ENCODE data around the gene LDOC1. TPM values are rescaled to one million over a fixed set of nuclear protein-coding genes. Genes with fewer than 3 reads are reported as not detected.
A peak's percentile ranks its signal among the peaks of the same experiment; 100 is the strongest.

Gene LDOC1
- polyA plus RNA-seq, 1 donor (not counting 4 experiments of a cell fraction or from before 2014, with no cell fraction given): 8.5 TPM

- Histone ChIP-seq H3K4me2 (ENCODE audit: control insufficient read depth, extremely low read depth, insufficient read depth, low read depth, low read length) (peak overlapping the region; percentile 31), H3K4me3 (ENCODE audit: control insufficient read depth in 2 of 3, extremely low read depth in 1 of 3, insufficient read depth in 2 of 3, low read depth in 1 of 3, low read length in 3 of 3) (no peak overlapping the region), H4K20me1 (ENCODE audit: control insufficient read depth, extremely low read depth, insufficient read depth, low read length) (no peaks in the 10 kb centered on the region), H3K36me3 (ENCODE audit: control insufficient read depth in 2 of 2, extremely low read depth in 1 of 2, insufficient read depth in 2 of 2, low read length in 2 of 2) (no peaks in the 10 kb centered on the region), H3K9me3 (ENCODE audit: control insufficient read depth, low read depth, low read length) (no peaks in the 10 kb centered on the region), H3K4me1 (ENCODE audit: control insufficient read depth, extremely low read depth, insufficient read depth, low read length) (peaks cover 14% of the 10 kb centered on the region), H3K79me2 (ENCODE audit: control insufficient read depth, insufficient read depth, low read length) (no peaks in the 10 kb centered on the region), H3K27ac (ENCODE audit: control insufficient read depth, insufficient read depth, low read length) (no peak overlapping the region), H3K9ac (ENCODE audit: control insufficient read depth, extremely low read depth, insufficient read depth, low read length) (no peak overlapping the region), H3K27me3 (ENCODE audit: control insufficient read depth, extremely low read depth, insufficient read depth, low read length) (no peaks in the 10 kb centered on the region), H2AFZ (ENCODE audit: control insufficient read depth, low read length) (no peak overlapping the region), H3K9me1 (ENCODE audit: control insufficient read depth, extremely low read depth, insufficient read depth, low read length) (no peaks in the 10 kb centered on the region)
- FAIRE-seq: peak; percentile 78
- dilution Hi-C loops (cut with MboI; ENCODE audit: extremely low pct_ligation_motif_present, low sequenced_read_pairs): no loop called here
- DNase-seq (ENCODE audit: low read depth, low spot score): no peak
- TF ChIP-seq EZH2 (IDR thresholded peaks at IDR 0.05; ENCODE audit: low read length): no peak
- no peak for TF ChIP-seq CTCF (optimal IDR thresholded peaks at IDR 0.05 in 1 of 3, IDR thresholded peaks at IDR 0.05 in 1 of 3, conservative IDR thresholded peaks at IDR 0.05 in 1 of 3; ENCODE audit: extremely low read depth in 1 of 3, insufficient read depth in 2 of 3, low read length in 3 of 3)
Measured at GRCh38 chrX:141220342-141221008, 43.5 kb upstream of the LDOC1 start.

GRCh38 chrX:141214196-141214595 lies 37.3 kb upstream of the LDOC1 start:
- no peak for DNase-seq (ENCODE audit: low read depth, low spot score)
- dilution Hi-C loops (cut with MboI; ENCODE audit: extremely low pct_ligation_motif_present, low sequenced_read_pairs): no loop called here
- H3K4me1 ChIP-seq (ENCODE audit: control insufficient read depth, extremely low read depth, insufficient read depth, low read length): no peaks in the 10 kb centered on the region

More at GRCh38 chrX:141214196-141214595, 37.3 kb upstream of the LDOC1 start:
- Histone ChIP-seq H3K27me3 (ENCODE audit: control insufficient read depth, extremely low read depth, insufficient read depth, low read length) (no peaks in the 10 kb centered on the region), H3K4me3 (ENCODE audit: control insufficient read depth in 2 of 3, extremely low read depth in 1 of 3, insufficient read depth in 2 of 3, low read depth in 1 of 3, low read length in 3 of 3) (no peak overlapping the region), H4K20me1 (ENCODE audit: control insufficient read depth, extremely low read depth, insufficient read depth, low read length) (no peaks in the 10 kb centered on the region), H3K79me2 (ENCODE audit: control insufficient read depth, insufficient read depth, low read length) (no peaks in the 10 kb centered on the region), H3K9me1 (ENCODE audit: control insufficient read depth, extremely low read depth, insufficient read depth, low read length) (no peaks in the 10 kb centered on the region), H3K9me3 (ENCODE audit: control insufficient read depth, low read depth, low read length) (no peaks in the 10 kb centered on the region), H2AFZ (ENCODE audit: control insufficient read depth, low read length) (no peak overlapping the region), H3K36me3 (ENCODE audit: control insufficient read depth in 2 of 2, extremely low read depth in 1 of 2, insufficient read depth in 2 of 2, low read length in 2 of 2) (no peaks in the 10 kb centered on the region), H3K4me2 (ENCODE audit: control insufficient read depth, extremely low read depth, insufficient read depth, low read depth, low read length) (no peak overlapping the region), H3K27ac (ENCODE audit: control insufficient read depth, insufficient read depth, low read length) (no peak overlapping the region), H3K9ac (ENCODE audit: control insufficient read depth, extremely low read depth, insufficient read depth, low read length) (no peak overlapping the region)
- no peak for FAIRE-seq
- no peak for TF ChIP-seq EZH2 (IDR thresholded peaks at IDR 0.05; ENCODE audit: low read length)
- no peak for TF ChIP-seq CTCF (optimal IDR thresholded peaks at IDR 0.05 in 1 of 3, IDR thresholded peaks at IDR 0.05 in 1 of 3, conservative IDR thresholded peaks at IDR 0.05 in 1 of 3; ENCODE audit: extremely low read depth in 1 of 3, insufficient read depth in 2 of 3, low read length in 3 of 3)
